Hematopoietic multipotent progenitor cell (in vitro differentiated cells): ENCODE data around the gene FMNL2. TPM values are rescaled to one million over a fixed set of nuclear protein-coding genes. Genes with fewer than 3 reads are reported as not detected.
"Not testable (repeated sequence)": the region's sequence is repeated elsewhere in the genome, so short reads cannot be mapped to it uniquely, and the experiment has no call there.

Experiments
- DNase-seq, 3 donors: peaks; one replicate each; pipeline ENCODE4 v3.0.0-alpha.2; 2011 to 2015; ENCODE audit warnings: low read depth in 2 of 3, low spot score in 2 of 3
- total RNA-seq: library from RNA; depleted of rRNA; stranded (reverse); fragments of >200 nt; gene quantifications from one replicate; pipeline ENCODE4 v1.2.3, GENCODE V29; 2012

FMNL2 gene
- total RNA-seq, 1 donor = 0.54 TPM

GRCh38 chr2:152372438-152372984 is 37.5 kb downstream of the FMNL2 start:
- DNase-seq = no peak

GRCh38 chr2:152375174-152375573 is 40.2 kb downstream of the FMNL2 start:
- no peak for DNase-seq

GRCh38 chr2:152376385-152376784 is 41.4 kb downstream of the FMNL2 start:
- DNase-seq = no peak

- DNase-seq = no peak
Observed at GRCh38 chr2:152376968-152377367, 42.0 kb downstream of the FMNL2 start.

GRCh38 chr2:152379089-152379488 is 44.1 kb downstream of the FMNL2 start:
- no peak for DNase-seq

- no peak for DNase-seq
Observed at GRCh38 chr2:152380261-152381055, 45.5 kb downstream of the FMNL2 start.

- no peak for DNase-seq
Observed at GRCh38 chr2:152383702-152384101, 48.7 kb downstream of the FMNL2 start.

- DNase-seq = no peak
Observed at GRCh38 chr2:152384992-152385391, 50.0 kb downstream of the FMNL2 start.

- no peak for DNase-seq
Observed at GRCh38 chr2:152385650-152386049, 50.7 kb downstream of the FMNL2 start.

- DNase-seq = no peak
Observed at GRCh38 chr2:152386266-152386665, 51.3 kb downstream of the FMNL2 start.

GRCh38 chr2:152387041-152387440 is 52.1 kb downstream of the FMNL2 start:
- no peak for DNase-seq

GRCh38 chr2:152388269-152388668 is 53.3 kb downstream of the FMNL2 start:
- DNase-seq = not testable (repeated sequence)

- DNase-seq = no peak
Observed at GRCh38 chr2:152389483-152389882, 54.5 kb downstream of the FMNL2 start.

- DNase-seq = no peak
Observed at GRCh38 chr2:152390837-152391236, 55.9 kb downstream of the FMNL2 start.

- no peak for DNase-seq
Observed at GRCh38 chr2:152391318-152391717, 56.3 kb downstream of the FMNL2 start.

GRCh38 chr2:152393377-152393776 is 58.4 kb downstream of the FMNL2 start:
- DNase-seq = no peak

- DNase-seq = no peak
Observed at GRCh38 chr2:152394326-152394725, 59.4 kb downstream of the FMNL2 start.

GRCh38 chr2:152395103-152395502 is 60.1 kb downstream of the FMNL2 start:
- no peak for DNase-seq

GRCh38 chr2:152395572-152395971 is 60.6 kb downstream of the FMNL2 start:
- no peak for DNase-seq

GRCh38 chr2:152396051-152396511 is 61.1 kb downstream of the FMNL2 start:
- DNase-seq = no peak

GRCh38 chr2:152396763-152397162 is 61.8 kb downstream of the FMNL2 start:
- no peak for DNase-seq

- DNase-seq = no peak
Observed at GRCh38 chr2:152399003-152399402, 64.0 kb downstream of the FMNL2 start.
